HG03354 (cell line): ENCODE measurements around the gene MAIP1.
"Not testable (repeated sequence)": the region's sequence is repeated elsewhere in the genome, so short reads cannot be mapped to it uniquely, and the experiment has no call there.

ENCODE experiments used
- ATAC-seq: cut with Tn5 transposase; IDR thresholded peaks from one replicate; pipeline ENCODE4 v1.9.1; 2021; ENCODE audit warnings: mild to moderate bottlenecking; ENCODE audit not compliant: unreplicated experiment, poor library complexity, severe bottlenecking

Gene MAIP1

GRCh38 chr2:199955339-199956061, at the start of gene MAIP1, which contains the start of gene TYW5:
MAIP1 (plus strand) TSS chr2:199955582; CDS start chr2:199955799, 217 bp downstream.
TYW5 (minus strand) TSS chr2:199955491; CDS start chr2:199955470, 21 bp downstream.
- ATAC-seq: peak; percentile 88

- ATAC-seq: no peak
These were observed 48.2 kb upstream of the MAIP1 start for GRCh38 chr2:199907008-199907714.

GRCh38 chr2:199910338-199911051, 44.9 kb upstream of the MAIP1 start:
- peak; percentile 0 for ATAC-seq

GRCh38 chr2:199911052-199911876, 44.1 kb upstream of the MAIP1 start, which contains the start of gene C2orf69:
C2orf69 (plus strand) TSS chr2:199911293; CDS start chr2:199911439, 146 bp downstream.
- peak; percentile 91 for ATAC-seq

- no peak for ATAC-seq
These were observed 43.6 kb upstream of the MAIP1 start for GRCh38 chr2:199911877-199912161.

GRCh38 chr2:199912553-199913114, 42.7 kb upstream of the MAIP1 start:
- not testable (repeated sequence) for ATAC-seq

GRCh38 chr2:199914372-199914958, 40.9 kb upstream of the MAIP1 start:
- no peak for ATAC-seq

- no peak for ATAC-seq
These were observed 38.4 kb upstream of the MAIP1 start for GRCh38 chr2:199916980-199917379.

GRCh38 chr2:199922856-199923255, 32.5 kb upstream of the MAIP1 start:
- no peak for ATAC-seq

GRCh38 chr2:199923924-199924323, 31.5 kb upstream of the MAIP1 start:
- ATAC-seq: no peak

GRCh38 chr2:199926806-199927205, 28.6 kb upstream of the MAIP1 start:
- ATAC-seq: no peak

GRCh38 chr2:199928226-199928625, 27.2 kb upstream of the MAIP1 start:
- ATAC-seq: no peak

GRCh38 chr2:199928626-199929025, 26.8 kb upstream of the MAIP1 start:
- ATAC-seq: no peak

GRCh38 chr2:199929262-199929661, 26.1 kb upstream of the MAIP1 start:
- ATAC-seq: no peak

GRCh38 chr2:199932312-199932855, 23.0 kb upstream of the MAIP1 start:
- ATAC-seq: no peak

GRCh38 chr2:199933466-199933865, 21.9 kb upstream of the MAIP1 start:
- no peak for ATAC-seq

GRCh38 chr2:199936554-199936953, 18.8 kb upstream of the MAIP1 start:
- ATAC-seq: no peak

GRCh38 chr2:199940373-199940772, 15.0 kb upstream of the MAIP1 start:
- peak; percentile 80 for ATAC-seq

GRCh38 chr2:199943373-199943772, 12.0 kb upstream of the MAIP1 start:
- no peak for ATAC-seq
